Limb (tissue), 2 donors: ENCODE data around the gene NECTIN1.

Source experiments
- DNase-seq, 2 donors: peaks; one replicate each; pipeline ENCODE4 v3.0.0-alpha.2; 2016; ENCODE audit errors: extremely low spot score in 2 of 2

Gene NECTIN1

GRCh38 chr11:119713359-119714040 is 15.5 kb downstream of the NECTIN1 start:
- DNase-seq, result no peak

- DNase-seq, result no peak
Measured at GRCh38 chr11:119712459-119713358, 16.3 kb downstream of the NECTIN1 start.

- no peak for DNase-seq
Measured at GRCh38 chr11:119712006-119712405, 17.0 kb downstream of the NECTIN1 start.

GRCh38 chr11:119711476-119711875 is 17.5 kb downstream of the NECTIN1 start:
- DNase-seq, result no peak

GRCh38 chr11:119710417-119710816 is 18.6 kb downstream of the NECTIN1 start:
- DNase-seq, result no peak

GRCh38 chr11:119709638-119710346 is 19.2 kb downstream of the NECTIN1 start:
- peak; percentile 84 to 92 for DNase-seq

- DNase-seq, result no peak
Measured at GRCh38 chr11:119709171-119709570, 19.8 kb downstream of the NECTIN1 start.

GRCh38 chr11:119708384-119708783 is 20.6 kb downstream of the NECTIN1 start:
- no peak for DNase-seq

- no peak for DNase-seq
Measured at GRCh38 chr11:119706887-119707286, 22.1 kb downstream of the NECTIN1 start.

- DNase-seq, result no peak
Measured at GRCh38 chr11:119706029-119706428, 23.0 kb downstream of the NECTIN1 start.

- DNase-seq, result no peak
Measured at GRCh38 chr11:119705362-119705761, 23.6 kb downstream of the NECTIN1 start.

- DNase-seq, result no peak
Measured at GRCh38 chr11:119704849-119705248, 24.2 kb downstream of the NECTIN1 start.

- DNase-seq, result no peak
Measured at GRCh38 chr11:119701591-119702549, 27.1 kb downstream of the NECTIN1 start.

GRCh38 chr11:119700536-119701346 is 28.3 kb downstream of the NECTIN1 start:
- no peak for DNase-seq

GRCh38 chr11:119700030-119700429 is 29.0 kb downstream of the NECTIN1 start:
- no peak for DNase-seq

GRCh38 chr11:119699227-119699626 is 29.8 kb downstream of the NECTIN1 start:
- no peak for DNase-seq

- DNase-seq, result no peak
Measured at GRCh38 chr11:119697882-119698281, 31.1 kb downstream of the NECTIN1 start.

GRCh38 chr11:119697445-119697844 is 31.6 kb downstream of the NECTIN1 start:
- DNase-seq, result no peak

GRCh38 chr11:119696378-119697222 is 32.4 kb downstream of the NECTIN1 start:
- no peak for DNase-seq
